Endothelial cell (in vitro differentiated cells): ENCODE data around the gene SYCE3. TPM values are rescaled to one million over a fixed set of nuclear protein-coding genes. Genes with fewer than 3 reads are reported as not detected.

Source experiments
- DNase-seq: peaks from one replicate; pipeline ENCODE4 v3.0.0; 2021; ENCODE audit warnings: low spot score
- H3K27ac Mint-ChIP-seq: one replicate; pipeline ENCODE4 v1.8.0; 2021; ENCODE audit warnings: mixed read lengths, inconsistent platforms; ENCODE audit not compliant: unreplicated experiment
- H3K27me3 Mint-ChIP-seq: one replicate; pipeline ENCODE4 v1.8.0; 2021; ENCODE audit warnings: mild to moderate bottlenecking, moderate library complexity, mixed read lengths, inconsistent platforms; ENCODE audit not compliant: unreplicated experiment
- H3K36me3 Mint-ChIP-seq: one replicate; pipeline ENCODE4 v1.8.0; 2021; ENCODE audit warnings: mild to moderate bottlenecking, low read depth, mixed read lengths, inconsistent platforms; ENCODE audit not compliant: unreplicated experiment
- H3K4me1 Mint-ChIP-seq: one replicate; pipeline ENCODE4 v1.8.0; 2021; ENCODE audit warnings: mild to moderate bottlenecking, mixed read lengths, inconsistent platforms; ENCODE audit not compliant: unreplicated experiment
- H3K4me3 Mint-ChIP-seq: one replicate; pipeline ENCODE4 v1.8.0; 2021; ENCODE audit warnings: mild to moderate bottlenecking, mixed read lengths, inconsistent platforms; ENCODE audit not compliant: unreplicated experiment
- H3K9me3 Mint-ChIP-seq: one replicate; pipeline ENCODE4 v1.8.0; 2021; ENCODE audit warnings: mixed read lengths, inconsistent platforms; ENCODE audit not compliant: unreplicated experiment
- total RNA-seq: library from RNA; stranded (reverse); fragmentation: NEBNext Ultra II Directional; extraction: Animal tissue kit (Norgen Biotek cat#: 25700); gene quantifications from one replicate; pipeline ENCODE4 v1.2.1, GENCODE V29; 2021; ENCODE audit not compliant: unreplicated experiment
- TF ChIP-seq, protein P1 (sequence below): fragments of 200-600 bp; sonication (generic); IDR thresholded peaks from one replicate; pipeline ENCODE4 v1.5.0; 2021; ENCODE audit warnings: antibody characterized with exemption; ENCODE audit not compliant: unreplicated experiment

SYCE3 gene
- total RNA-seq, 1 donor from 2014 or later, result not detected

DNA sequence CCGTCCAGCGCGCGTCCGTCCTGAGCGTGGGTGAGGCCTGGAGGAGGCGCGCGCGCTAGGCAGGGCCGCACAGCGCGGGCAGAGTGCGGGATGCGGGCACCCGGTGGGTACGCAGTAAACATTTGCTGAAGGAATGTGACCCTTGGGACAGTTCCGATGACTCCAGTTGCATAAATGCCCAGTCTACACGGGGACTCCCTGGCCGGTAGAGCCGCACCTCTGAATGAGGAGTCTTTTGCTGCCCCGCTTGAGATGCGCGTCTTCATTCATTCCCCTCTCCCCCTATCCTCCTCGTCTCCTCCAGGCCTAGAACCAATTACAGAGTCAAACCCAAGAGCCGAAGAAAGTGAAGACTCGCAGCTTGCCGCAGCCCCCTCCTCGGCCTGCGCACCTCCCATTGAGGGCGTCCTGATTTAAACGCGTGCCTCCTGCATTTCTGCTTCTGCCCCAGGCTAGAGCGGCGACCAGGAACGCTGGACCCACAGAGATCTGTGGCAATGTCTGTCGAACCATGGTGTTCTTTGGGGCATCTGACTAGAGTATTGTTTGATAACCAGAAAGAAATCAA lies 20.7 kb upstream of the SYCE3 start:
- Mint-ChIP-seq H3K4me1 (peaks cover 7% of the 10 kb centered on the region), H3K27ac (no peak overlapping the region), H3K4me3 (peak overlapping the region; percentile 94), H3K9me3 (no peaks in the 10 kb centered on the region), H3K36me3 (peaks cover 11% of the 10 kb centered on the region), H3K27me3 (peaks cover 8% of the 10 kb centered on the region)
- no peak for DNase-seq
- TF ChIP-seq, protein P1, sequence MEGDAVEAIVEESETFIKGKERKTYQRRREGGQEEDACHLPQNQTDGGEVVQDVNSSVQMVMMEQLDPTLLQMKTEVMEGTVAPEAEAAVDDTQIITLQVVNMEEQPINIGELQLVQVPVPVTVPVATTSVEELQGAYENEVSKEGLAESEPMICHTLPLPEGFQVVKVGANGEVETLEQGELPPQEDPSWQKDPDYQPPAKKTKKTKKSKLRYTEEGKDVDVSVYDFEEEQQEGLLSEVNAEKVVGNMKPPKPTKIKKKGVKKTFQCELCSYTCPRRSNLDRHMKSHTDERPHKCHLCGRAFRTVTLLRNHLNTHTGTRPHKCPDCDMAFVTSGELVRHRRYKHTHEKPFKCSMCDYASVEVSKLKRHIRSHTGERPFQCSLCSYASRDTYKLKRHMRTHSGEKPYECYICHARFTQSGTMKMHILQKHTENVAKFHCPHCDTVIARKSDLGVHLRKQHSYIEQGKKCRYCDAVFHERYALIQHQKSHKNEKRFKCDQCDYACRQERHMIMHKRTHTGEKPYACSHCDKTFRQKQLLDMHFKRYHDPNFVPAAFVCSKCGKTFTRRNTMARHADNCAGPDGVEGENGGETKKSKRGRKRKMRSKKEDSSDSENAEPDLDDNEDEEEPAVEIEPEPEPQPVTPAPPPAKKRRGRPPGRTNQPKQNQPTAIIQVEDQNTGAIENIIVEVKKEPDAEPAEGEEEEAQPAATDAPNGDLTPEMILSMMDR, result no peak

DNA sequence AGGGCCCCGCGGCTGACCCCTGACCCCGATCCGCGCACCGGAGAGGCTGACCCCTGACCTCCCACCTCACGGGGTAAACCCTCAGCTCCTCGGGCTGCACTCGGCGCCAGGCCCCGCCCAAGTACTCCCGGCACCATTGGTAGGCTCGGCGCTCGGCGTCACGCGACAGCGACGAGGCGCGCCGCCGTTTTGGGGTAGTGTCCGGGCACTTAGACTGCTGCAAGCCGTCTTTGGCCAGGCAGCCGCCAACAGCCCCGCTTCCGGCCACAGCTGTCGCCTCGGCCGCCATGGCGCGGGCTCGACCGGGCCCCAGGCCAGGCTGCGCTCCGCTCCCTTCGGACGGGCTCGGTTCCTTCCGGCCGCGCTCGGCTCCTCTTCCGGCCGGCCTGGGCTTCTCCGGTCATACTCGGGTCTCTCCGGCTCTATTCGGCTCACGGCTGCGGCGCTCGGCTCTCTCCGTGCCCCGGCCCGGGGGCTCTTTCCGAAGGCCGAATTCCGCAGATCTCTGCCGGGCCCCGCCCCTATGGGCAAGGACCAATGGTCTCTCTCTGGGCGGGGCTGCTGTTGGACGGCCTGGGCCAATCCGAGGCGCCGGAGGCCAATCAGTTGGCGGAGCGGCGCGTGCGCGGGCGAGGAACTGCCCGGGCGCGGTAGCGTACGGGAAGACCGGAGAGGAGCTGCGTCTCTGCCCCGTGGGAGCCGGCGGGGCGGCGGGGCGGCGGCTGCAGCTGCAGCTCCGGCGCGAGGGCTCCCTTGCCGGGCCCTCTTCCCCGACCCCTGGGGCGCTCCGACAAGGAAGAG lies 20.0 kb upstream of the SYCE3 start, which contains the start of gene CHKB:
TSS of gene CHKB (minus strand) at position 357 of the 801 bp plus-strand sequence. CDS start at position 289, 68 bp downstream.
- DNase-seq, result peak; percentile 99
- peaks cover 7% of the 10 kb centered on the region for H3K4me1 Mint-ChIP-seq
- peaks cover 8% of the 10 kb centered on the region for H3K27me3 Mint-ChIP-seq
- H3K4me3 Mint-ChIP-seq, result peak within 1 kb of the TSS; percentile 94
- no peaks in the 10 kb centered on the region for H3K9me3 Mint-ChIP-seq
- H3K36me3 Mint-ChIP-seq, result peaks cover 11% of the 10 kb centered on the region
- peak within 1 kb of the TSS; percentile 64 for H3K27ac Mint-ChIP-seq
- TF ChIP-seq, protein P1, result no peak

DNA sequence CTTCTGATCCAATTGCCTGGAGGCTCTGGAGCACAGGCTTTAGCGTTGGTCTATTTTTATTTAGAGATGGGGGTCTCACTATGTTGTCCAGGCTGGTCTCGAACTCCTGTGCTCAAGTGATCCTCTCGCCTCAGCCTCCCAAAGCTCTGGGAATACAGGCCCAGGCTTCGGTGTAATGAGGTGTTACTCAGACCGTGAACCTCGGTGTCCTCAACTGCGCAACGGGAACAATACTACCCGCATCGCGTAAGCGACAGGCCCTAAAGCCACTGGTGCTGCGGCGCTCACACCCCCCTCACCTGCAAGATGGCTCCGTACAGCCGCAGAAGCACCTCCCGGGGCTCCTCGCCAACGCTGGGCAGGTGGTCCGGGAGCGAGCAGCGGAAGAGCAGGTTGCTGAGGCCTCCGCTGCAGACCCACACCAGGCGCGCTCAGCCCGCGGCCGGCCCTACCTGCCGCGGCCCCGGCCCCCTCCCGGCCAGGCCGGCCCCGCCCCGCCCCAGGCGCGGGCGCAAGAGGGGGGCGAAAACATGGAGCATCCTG lies 19.3 kb upstream of the SYCE3 start:
- Mint-ChIP-seq H3K9me3 (no peaks in the 10 kb centered on the region), H3K4me3 (peak overlapping the region; percentile 91), H3K4me1 (peaks cover 7% of the 10 kb centered on the region), H3K27me3 (peaks cover 8% of the 10 kb centered on the region), H3K36me3 (peaks cover 11% of the 10 kb centered on the region), H3K27ac (no peak overlapping the region)
- TF ChIP-seq, protein P1, result no peak
- DNase-seq, result no peak

DNA sequence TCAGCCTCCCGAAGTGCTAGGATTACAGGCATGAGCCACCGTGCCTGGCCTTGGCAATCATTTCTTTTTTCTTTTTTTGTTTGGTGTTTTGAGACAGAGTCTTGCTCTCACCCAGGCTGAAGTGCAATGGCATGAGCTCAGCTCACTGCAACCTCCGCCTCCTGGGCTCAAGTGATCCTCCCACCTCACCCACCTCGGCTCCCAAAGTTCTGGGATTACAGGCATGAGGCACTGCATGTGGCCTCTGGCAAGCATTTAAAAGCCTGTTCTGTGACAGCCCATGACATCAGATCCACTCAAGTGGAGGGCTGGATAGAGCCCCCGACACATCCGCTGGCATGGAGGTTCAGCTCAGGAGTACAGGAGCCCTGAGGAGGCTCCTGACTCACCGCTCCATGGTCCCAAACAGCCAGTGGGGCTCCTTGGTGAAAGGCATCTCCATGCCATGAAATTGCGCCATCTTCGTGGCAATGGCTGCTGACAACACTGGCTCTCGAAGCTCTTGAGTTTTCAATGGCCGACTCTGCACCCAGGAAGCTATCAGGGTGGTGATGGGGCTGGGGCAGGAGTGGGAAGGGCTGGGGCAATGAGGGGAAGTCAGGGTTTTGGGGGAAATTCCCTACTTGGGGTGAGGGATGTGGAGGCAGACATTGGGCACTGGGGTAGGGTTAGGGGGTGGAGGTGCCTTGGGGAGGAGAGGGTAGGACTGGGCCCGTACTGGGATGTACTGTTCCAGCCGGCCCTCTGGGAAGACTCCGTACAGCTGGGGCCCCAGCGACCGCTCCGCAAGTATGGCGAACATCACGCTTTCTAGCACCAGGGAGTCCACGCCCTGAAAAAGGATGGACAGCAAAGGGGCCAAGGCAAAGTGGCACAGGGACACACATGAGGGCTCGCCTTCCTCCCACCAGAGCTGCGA lies 18.6 kb upstream of the SYCE3 start:
- Mint-ChIP-seq H3K4me1 (peaks cover 7% of the 10 kb centered on the region), H3K4me3 (peak overlapping the region; percentile 91), H3K27me3 (peaks cover 9% of the 10 kb centered on the region), H3K9me3 (no peaks in the 10 kb centered on the region), H3K36me3 (peaks cover 10% of the 10 kb centered on the region), H3K27ac (no peak overlapping the region)
- TF ChIP-seq, protein P1, result no peak
- no peak for DNase-seq
